Heart left ventricle (tissue), 16 donors: ENCODE measurements around the gene ENSA. TPM values are rescaled to one million over a fixed set of nuclear protein-coding genes. Genes with fewer than 3 reads are reported as not detected.
A peak's percentile ranks its signal among the peaks of the same experiment; 100 is the strongest.

Source experiments
- ATAC-seq, 4 donors: fragments of 200-7000 bp; cut with Tn5 transposase; one replicate each; pipeline ENCODE4 v1.9.1; 2020 to 2022; ENCODE audit warnings: moderate library complexity in 4 of 4, mild to moderate bottlenecking in 3 of 4, moderate number of reproducible peaks in 1 of 4
- DNase-seq, 5 donors: peaks; one replicate each; pipeline ENCODE4 v3.0.0-alpha.2; 2020
- H3K27ac ChIP-seq, 12 donors: fragments of 200-600 bp; sonication (generic) in 4 of 12; one replicate each; pipeline versions ENCODE4 v1.5.0 to v1.8.0; 2016 to 2022; ENCODE audit warnings: mild to moderate bottlenecking in 2 of 12
- H3K27me3 ChIP-seq, 9 donors: fragments of 200-600 bp; sonication (generic) in 2 of 9; one replicate each; pipeline versions ENCODE4 v1.5.1 to v1.8.0; 2016 to 2022; ENCODE audit warnings: mild to moderate bottlenecking in 3 of 9
- H3K36me3 ChIP-seq, 9 donors: fragments of 200-600 bp; sonication (generic) in 2 of 9; one replicate each; pipeline versions ENCODE4 v1.5.0 to v1.8.0; 2018 to 2022; ENCODE audit warnings: mild to moderate bottlenecking in 2 of 9
- H3K4me1 ChIP-seq, 12 donors: fragments of 200-600 bp; sonication (generic) in 4 of 12; one replicate each; pipeline versions ENCODE4 v1.5.0 to v1.8.0; 2016 to 2022; ENCODE audit warnings: mild to moderate bottlenecking in 3 of 12
- H3K4me3 ChIP-seq, 12 donors: fragments of 200-600 bp; sonication (generic) in 4 of 12; one replicate each; pipeline versions ENCODE4 v1.5.0 to v1.8.0; 2017 to 2022; ENCODE audit warnings: mild to moderate bottlenecking in 9 of 12, moderate library complexity in 4 of 12
- H3K9me3 ChIP-seq, 12 donors: fragments of 200-600 bp; sonication (generic) in 4 of 12; one replicate each; pipeline versions ENCODE4 v1.5.0 to v1.8.0; 2016 to 2022; ENCODE audit warnings: mild to moderate bottlenecking in 1 of 12
- POLR2A ChIP-seq, 2 donors: fragments of 450-650 bp; IDR thresholded peaks; one replicate each; pipeline ENCODE4 v1.6.1; 2017; ENCODE audit warnings: antibody characterized with exemption in 2 of 2, mild to moderate bottlenecking in 2 of 2, moderate library complexity in 2 of 2
- WGBS, 4 donors: extraction: QIAGEN DNeasy Blood & Tissue Kit in 2 of 4; methylation state at CpG; one replicate each; pipeline versions ENCODE4 v1.1.5 to v1.1.7; 2013 to 2018; 5-methylcytosine and 5-hydroxymethylcytosine counted together
- intact Hi-C, 10 donors: fragments of 100-400 bp; cut with DNase I; formaldehyde crosslinking; loops; one replicate each; pipeline versions ENCODE4 v1.11.1 to v1.14.2; 2022
- polyA plus RNA-seq, 2 donors: library from polyadenylated mRNA; stranded (reverse); fragments of 200-250 nt; gene quantifications; one replicate each; pipeline ENCODE4 v1.2.3, GENCODE V29; 2013
- total RNA-seq, 9 donors: library from RNA; depleted of rRNA in 2 of 9; stranded (reverse); fragments of >200 nt in 2 of 9; fragmentation: NEBNext Ultra II Directional in 3 of 9; extraction: Animal tissue kit (Norgen Biotek cat#: 25700) in 3 of 9; gene quantifications; one replicate each; pipeline versions ENCODE4 v1.1.0 to v1.2.4, GENCODE V29; 2016 to 2023
- TF ChIP-seq, protein P1 (sequence below), 12 donors: fragments of 200-600 bp; sonication (generic) in 4 of 12; IDR thresholded peaks; one replicate each; pipeline versions ENCODE4 v1.5.0 to v1.8.0; 2018 to 2022; ENCODE audit warnings: antibody characterized with exemption in 12 of 12, mild to moderate bottlenecking in 5 of 12
- donor health status: ischemic (EF 13 %, LVEDD 7.1; RV severe dilation, severe dysfunction).
- donor health status: healthy with polysubstance abuse.
- donor health status: DM: no; HTN: yes; CAD: no.
- donor health status: DM: no; HTN: no; CAD: no.
- donor health status: ischemic (EF 25% LVEDD 6.9; RV normal size, moderate dysfunction).
- donor health status: ischemic (EF 25% LVEDD 5.7; RV mildly dilated, moderate dysfunction).
- donor health status: healthy.
- donor health status: DM: yes; HTN: yes; CAD: no.
- donor health status: ischemic (EF 35%, LVEDD 5.7; RV mildly dilated, moderate dysfunction).
- donor health status: nonischemic (EF 11% LVEDD 7.7; RV severe dilation, severe dysfunction).
- donor health status: DM: yes; HTN: yes; CAD: no.
- donor health status: PGD.
- donor health status: ischemic (EF 29% LVEDD 5.4; RV normal size, mild dysfunction).
- donor health status: nonischemic (EF 23%, LVEDD 6.1; RV moderate dilation, normal function).

The ENSA gene
- total and polyA plus RNA-seq, 11 donors = 74.6 to 186 (median 123) TPM

- Histone ChIP-seq H3K9me3 (no peaks in the 10 kb centered on the region), H3K36me3 (peaks cover 6 to 61% (median 49%) of the 10 kb centered on the region in 9 donors), H3K4me1 (peaks cover 15 to 53% (median 41%) of the 10 kb centered on the region in 12 donors), H3K27ac (peak overlapping the region; percentile 99 to 100 (median 100)), H3K27me3 (no peaks in the 10 kb centered on the region), H3K4me3 (peak overlapping the region; percentile 80 to 99 (median 92))
- intact Hi-C loops = loop anchor here (1.0 to 5.0 kb wide), 9 partner anchors 15 to 120 kb away; partner anchors contain the start of genes ENSA (in 1 of the 10) and GOLPH3L (in 1 of the 10)
- WGBS, 4 donors = 1 to 2% (median 1%) methylated on average over 11 of the region's 11 CpGs
- ATAC-seq (no peak), DNase-seq (no peak)
- TF ChIP-seq, protein P1, sequence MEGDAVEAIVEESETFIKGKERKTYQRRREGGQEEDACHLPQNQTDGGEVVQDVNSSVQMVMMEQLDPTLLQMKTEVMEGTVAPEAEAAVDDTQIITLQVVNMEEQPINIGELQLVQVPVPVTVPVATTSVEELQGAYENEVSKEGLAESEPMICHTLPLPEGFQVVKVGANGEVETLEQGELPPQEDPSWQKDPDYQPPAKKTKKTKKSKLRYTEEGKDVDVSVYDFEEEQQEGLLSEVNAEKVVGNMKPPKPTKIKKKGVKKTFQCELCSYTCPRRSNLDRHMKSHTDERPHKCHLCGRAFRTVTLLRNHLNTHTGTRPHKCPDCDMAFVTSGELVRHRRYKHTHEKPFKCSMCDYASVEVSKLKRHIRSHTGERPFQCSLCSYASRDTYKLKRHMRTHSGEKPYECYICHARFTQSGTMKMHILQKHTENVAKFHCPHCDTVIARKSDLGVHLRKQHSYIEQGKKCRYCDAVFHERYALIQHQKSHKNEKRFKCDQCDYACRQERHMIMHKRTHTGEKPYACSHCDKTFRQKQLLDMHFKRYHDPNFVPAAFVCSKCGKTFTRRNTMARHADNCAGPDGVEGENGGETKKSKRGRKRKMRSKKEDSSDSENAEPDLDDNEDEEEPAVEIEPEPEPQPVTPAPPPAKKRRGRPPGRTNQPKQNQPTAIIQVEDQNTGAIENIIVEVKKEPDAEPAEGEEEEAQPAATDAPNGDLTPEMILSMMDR (IDR thresholded peaks at IDR 0.05) = no peak
- TF ChIP-seq POLR2A (IDR thresholded peaks at IDR 0.05) = no peak
Observed at GRCh38 chr1:150577557-150578271, 51.7 kb downstream of the ENSA start.

DNA sequence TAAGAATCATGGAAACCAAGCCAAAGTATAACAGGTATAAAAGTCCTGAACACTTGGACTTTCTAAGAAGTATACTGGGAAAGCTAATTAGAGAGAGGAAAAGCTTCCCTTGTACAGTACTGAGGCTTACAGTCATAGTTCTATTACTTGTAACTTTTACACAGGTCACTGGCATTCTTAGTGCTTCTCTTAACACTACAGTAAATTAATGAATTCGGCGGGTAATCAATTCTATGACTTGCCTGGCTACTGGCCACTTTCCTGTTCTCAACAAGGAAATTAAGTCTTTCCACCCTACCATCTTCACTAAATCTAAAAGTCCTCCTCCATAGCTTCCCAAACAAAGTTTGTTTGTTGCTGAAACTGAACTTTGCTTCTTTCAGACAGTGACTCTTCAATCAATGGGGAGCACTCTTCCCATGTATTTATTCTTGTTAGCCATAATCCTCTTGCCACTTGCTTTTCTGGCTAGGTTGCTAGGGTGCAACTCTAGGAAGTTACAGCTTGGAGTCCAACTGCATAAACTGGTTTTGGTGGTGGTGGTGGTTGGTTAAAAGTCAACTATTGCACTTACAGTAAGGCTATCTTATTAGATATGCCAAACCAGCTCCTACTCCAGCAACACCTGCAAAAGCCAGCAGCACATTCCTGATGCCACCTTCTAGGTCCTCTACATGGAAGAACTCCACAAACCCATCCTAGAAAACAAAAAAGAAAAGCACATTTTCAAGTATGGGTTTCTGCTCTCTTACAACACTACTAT, 52.4 kb downstream of the ENSA start:
- Histone ChIP-seq H3K9me3 (no peaks in the 10 kb centered on the region), H3K4me3 (peak overlapping the region; percentile 80 to 99 (median 92)), H3K27ac (peak overlapping the region; percentile 99 to 100 (median 100)), H3K27me3 (no peaks in the 10 kb centered on the region), H3K4me1 (peaks cover 15 to 54% (median 45%) of the 10 kb centered on the region in 12 donors), H3K36me3 (peaks cover 6 to 69% (median 56%) of the 10 kb centered on the region in 9 donors)
- no peak for ATAC-seq
- 0 to 18% (median 2%) methylated on average over 2 of the region's 2 CpGs for WGBS, 4 donors
- intact Hi-C loops = loop anchor here in 7 of 10 donors (1.0 to 5.0 kb wide), 7 partner anchors 14 to 120 kb away; partner anchors contain the start of genes ENSA (in 1 of the 7) and GOLPH3L (in 1 of the 7)
- DNase-seq = no peak
- TF ChIP-seq, protein P1 (IDR thresholded peaks at IDR 0.05) = no peak
- no peak for TF ChIP-seq POLR2A (IDR thresholded peaks at IDR 0.05)

GRCh38 chr1:150576367-150576711, 53.1 kb downstream of the ENSA start:
- peaks cover 15 to 57% (median 51%) of the 10 kb centered on the region in 12 donors for H3K4me1 ChIP-seq
- intact Hi-C loops = loop anchor here in 7 of 10 donors (1.0 to 5.0 kb wide), 6 partner anchors 14 to 121 kb away; partner anchors contain the start of genes ENSA (in 1 of the 7) and GOLPH3L (in 1 of the 7)
- peaks cover 6 to 73% (median 62%) of the 10 kb centered on the region in 9 donors for H3K36me3 ChIP-seq
- H3K9me3 ChIP-seq = no peaks in the 10 kb centered on the region
- TF ChIP-seq, protein P1 (IDR thresholded peaks at IDR 0.05) = no peak
- TF ChIP-seq POLR2A (IDR thresholded peaks at IDR 0.05) = no peak
- 0 to 3% (median 2%) methylated on average over 4 of the region's 4 CpGs for WGBS, 4 donors
- no peak for ATAC-seq
- no peaks in the 10 kb centered on the region for H3K27me3 ChIP-seq
- no peak for DNase-seq
- H3K4me3 ChIP-seq = peak overlapping the region; percentile 80 to 99 (median 92)
- H3K27ac ChIP-seq = peak overlapping the region; percentile 99 to 100 (median 100)
